NCI-H2196 (cell line): ENCODE measurements around the gene POLR3A.

Experiments used
- DNase-seq: peaks from one replicate; lab custom pipeline; 2025; ENCODE audit not compliant: unreplicated experiment; lab: John Stamatoyannopoulos, UW

POLR3A gene

GRCh38 chr10:77919713-77920108, 109.6 kb downstream of the POLR3A start:
- no peak for DNase-seq
